GM21786 (cell line): ENCODE measurements around the gene STXBP4.
A peak's percentile ranks its signal among the peaks of the same experiment; 100 is the strongest.
"Not testable (repeated sequence)": the region's sequence is repeated elsewhere in the genome, so short reads cannot be mapped to it uniquely, and the experiment has no call there.

Experiments
- ATAC-seq: cut with Tn5 transposase; IDR thresholded peaks from one replicate; pipeline ENCODE4 v1.9.1; 2021; ENCODE audit not compliant: unreplicated experiment

Gene STXBP4

DNA sequence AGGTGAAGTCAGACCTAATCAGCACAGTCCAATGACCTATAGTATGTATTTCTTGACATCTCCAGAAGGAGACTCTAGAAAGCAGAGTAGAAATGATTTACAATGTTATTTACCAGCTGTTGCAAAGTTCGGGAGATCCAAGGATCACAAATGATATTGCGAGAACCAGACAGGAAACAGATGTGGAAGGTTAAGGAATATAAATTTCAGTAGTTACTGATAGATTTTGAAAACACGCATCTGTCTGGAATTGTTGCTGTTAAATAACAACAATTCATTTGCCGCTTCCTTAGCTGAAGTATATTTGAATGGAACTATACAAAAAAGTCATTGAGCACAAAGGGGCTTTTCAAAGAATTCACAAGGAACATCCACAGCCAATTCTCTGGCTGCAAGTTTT lies 72.0 kb downstream of the STXBP4 start:
- ATAC-seq, result no peak

DNA sequence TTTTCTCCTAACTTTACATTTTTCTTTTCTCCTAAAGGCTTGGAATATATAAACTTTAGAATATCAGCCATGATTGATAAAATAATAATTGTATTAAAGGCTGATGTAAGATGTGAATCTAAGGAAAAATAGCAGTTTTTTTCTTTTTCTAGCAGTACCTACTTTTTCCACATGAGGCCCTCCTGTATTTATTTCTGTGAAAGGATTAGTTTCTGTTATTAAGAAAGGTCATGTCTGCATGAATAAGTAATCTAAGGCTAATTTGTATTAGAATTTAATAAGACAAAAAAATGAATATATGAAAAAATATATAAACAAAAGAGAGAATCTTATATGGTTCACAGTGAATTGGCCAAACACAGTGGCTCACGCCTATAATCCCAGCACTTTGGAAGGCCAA lies 85.3 kb downstream of the STXBP4 start:
- ATAC-seq, result no peak

DNA sequence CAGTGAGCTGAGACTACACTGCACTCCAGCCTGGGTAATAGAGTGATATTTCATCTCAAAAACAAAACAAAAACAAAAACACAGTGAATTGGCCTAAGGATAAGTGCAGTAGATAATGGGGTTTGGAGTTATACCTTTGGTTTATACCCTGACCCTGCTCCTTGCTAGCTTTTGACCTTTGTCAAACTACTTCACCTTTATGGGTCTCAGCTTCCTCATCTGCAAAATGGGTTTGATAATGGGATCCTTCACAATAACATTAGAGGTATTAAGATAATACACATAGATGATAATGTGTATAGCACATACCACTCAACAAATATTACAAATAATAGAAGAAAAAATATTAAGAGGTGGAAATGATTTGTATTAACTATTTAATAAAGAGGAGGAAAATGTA lies 85.9 kb downstream of the STXBP4 start:
- no peak for ATAC-seq

DNA sequence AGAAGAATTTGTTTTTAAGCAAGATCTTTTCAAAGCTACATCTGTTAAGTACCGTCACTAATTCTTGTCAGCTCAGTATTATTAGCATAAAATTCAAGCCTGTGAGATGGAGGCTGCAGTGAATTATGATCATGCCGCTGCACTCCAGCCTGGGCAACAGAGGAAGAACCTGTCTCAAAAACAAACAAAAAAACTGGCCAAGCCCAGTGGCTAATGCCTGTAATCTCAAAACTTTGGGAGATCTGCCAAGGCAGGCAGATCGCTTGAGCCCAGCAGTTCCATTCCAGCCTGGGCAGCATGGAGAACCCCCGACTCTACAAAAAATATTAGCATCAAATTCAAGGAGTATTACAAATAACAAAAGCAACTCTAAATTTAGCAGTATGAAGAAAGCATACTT lies 88.0 kb downstream of the STXBP4 start:
- ATAC-seq, result no peak

DNA sequence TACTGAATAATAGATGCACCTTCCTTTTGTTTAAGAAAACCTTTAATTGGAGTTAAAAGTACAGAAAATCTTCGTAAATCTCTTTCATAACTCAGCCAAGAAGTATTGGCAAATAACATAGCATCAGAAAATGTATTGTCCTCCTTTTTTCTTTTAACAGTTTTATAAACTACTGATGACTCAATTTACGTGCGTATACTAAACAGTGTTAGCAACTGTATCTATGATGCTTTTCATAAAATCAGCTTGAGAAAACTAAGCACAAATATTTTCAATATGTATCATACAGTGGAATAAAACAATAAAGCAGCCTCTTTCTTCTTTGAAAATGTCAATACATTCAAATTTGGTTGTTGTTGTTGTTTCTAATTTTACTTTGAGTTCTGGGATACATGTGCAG lies 88.6 kb downstream of the STXBP4 start:
- ATAC-seq, result no peak

DNA sequence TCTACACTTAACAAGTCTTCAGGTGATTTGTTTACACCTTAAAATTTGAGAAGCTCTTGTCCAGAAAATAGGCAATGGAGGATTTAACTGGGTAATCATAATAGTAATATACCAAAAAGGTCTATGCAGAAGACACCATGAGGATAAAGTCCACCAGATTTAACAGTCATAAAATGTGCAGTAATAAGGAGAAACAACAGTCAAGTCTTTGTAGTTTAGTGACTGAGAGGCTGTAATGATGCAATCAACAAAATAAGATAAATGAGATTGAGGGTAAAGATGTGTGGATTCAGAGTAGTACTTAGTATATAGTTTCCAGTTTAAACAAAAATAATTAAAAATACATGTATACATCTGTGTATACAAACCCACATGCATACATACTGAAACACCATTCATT lies 91.2 kb downstream of the STXBP4 start:
- ATAC-seq, result no peak

DNA sequence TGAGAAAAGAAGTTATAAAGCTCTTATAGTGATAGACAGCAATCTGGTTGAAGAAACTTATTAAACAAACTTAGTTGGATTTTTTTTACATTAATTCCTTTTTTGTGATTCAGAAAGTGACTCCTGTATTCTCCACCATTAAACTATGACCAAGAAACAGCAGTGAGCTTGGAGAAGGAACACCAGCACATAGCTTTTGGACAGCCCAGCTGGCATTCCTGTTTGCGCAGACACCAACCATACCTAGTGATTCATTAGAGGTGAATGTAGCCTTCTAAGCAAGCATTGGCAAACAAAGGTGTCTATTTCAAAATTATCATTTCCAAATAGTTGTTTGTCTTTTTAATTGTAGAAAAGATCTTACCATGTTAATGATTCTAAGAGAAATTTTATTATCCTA lies 94.4 kb downstream of the STXBP4 start:
- no peak for ATAC-seq

DNA sequence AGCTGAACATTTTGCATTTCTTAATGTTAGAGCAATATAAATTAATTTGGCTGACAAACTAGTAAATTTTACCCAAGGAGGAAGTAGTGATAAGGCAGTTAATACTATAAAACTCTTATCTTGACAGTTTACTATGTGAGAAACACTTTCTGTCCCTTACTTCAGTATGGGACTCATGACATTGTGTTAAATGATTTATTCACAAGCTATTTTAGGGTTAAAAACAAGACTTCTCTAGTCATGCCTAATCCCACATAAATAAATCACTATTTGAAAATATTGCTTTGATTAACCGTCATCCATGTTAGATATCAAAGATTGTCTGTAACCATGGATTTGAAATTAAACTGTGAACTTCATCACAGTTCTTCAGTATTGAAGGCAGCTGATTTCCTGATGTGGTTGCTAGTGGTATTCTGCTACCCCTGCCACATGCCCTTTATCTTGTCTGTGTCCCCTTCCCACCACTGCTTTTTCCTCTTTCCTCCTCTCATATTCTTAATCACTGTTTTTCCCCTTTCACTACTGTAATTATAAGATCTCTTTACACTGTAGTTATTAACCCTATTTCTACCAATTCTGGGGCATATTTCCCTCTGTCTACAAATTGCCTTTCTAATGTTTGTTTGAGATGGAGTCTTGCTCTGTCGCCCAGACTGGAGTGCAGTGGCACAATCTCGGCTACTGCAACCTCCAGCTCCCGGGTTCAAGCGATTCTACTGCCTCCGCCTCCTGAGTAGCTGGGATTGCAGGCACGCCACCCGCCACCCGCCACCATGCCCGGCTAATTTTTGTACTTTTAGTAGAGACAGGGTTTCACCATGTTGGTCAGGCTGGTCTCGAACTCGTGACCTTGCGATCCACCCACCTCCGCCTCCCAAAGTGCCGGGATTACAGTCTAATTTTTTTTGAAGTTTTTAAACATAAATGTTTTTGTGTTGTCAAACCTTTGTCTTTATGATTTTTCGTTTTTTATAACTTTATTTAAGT lies 95.6 kb downstream of the STXBP4 start:
- ATAC-seq, result no peak

DNA sequence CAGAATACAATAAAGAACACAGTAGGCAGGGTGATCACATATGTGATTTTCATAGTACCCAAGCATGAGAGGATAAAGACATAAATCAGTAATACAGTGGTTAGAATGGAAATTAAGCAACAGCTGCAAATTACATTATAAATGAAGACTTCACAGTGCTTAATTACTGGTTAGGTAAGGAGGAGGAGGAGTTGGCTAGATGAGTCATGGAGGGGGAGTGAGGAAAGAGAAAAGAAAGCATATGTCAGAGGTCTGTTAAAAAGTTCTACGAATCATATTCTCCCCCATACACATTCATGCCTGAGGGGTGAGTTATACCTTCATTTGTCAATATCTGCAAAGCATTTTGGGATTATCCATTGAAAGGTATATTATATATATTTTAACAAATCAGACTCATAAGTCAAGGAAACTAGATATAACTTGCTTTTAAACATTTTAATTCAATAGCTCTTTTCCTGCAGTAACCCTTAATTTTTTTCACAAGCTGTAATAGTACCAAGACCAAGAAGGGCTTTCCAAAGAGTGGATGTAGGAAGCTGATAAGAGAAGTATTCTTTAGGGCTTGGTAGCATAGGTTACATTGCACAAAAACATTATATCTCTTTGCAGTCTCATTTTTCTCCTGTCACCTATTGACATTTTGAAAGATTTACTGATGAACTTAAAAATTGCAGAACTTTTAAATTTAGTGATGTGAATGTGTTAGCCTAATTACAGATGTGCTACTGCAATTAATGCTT lies 99.3 kb downstream of the STXBP4 start:
- ATAC-seq, result no peak

DNA sequence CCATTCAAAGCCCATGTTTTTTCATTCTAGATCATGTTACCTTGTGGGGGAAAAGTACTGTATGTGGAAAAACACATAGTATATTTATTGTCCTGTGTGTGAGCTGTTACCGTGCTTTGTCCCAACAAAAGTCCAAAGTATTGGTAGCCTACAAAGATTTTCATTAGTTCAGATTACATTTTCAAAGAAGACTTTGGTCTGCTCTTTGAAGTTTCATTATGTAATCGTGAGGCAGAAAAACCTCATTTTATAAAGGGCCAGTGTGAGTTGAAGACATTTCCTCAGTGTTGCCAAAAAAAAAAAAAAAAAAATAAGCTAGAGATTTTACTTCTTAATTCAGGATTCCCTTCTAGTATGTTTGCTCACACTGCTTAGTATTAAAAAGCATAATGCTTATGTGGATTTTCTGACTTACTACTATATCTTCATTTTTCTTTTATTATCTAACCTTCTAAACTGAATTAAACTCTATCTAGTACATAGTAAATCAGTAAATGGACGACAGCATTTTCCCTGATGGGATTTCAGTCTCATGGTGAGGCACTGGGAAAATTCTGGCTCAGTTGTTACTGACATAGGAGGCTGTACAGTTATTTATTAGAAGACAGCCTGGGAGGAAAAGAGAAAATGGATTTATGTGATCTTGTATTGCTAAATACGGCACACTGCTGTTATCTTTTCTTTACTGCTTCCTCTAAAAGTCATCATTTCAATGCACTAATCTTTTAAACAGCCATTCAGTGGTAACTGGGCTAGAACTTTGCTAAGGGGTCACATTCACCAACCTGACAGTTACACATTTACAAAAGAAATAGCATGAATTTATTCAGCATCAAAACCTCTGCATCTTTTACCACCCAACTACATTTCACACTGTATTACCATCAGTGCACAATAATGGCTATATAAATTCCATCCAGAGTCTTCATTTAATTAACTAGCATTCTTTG lies 100.6 kb downstream of the STXBP4 start:
- no peak for ATAC-seq

DNA sequence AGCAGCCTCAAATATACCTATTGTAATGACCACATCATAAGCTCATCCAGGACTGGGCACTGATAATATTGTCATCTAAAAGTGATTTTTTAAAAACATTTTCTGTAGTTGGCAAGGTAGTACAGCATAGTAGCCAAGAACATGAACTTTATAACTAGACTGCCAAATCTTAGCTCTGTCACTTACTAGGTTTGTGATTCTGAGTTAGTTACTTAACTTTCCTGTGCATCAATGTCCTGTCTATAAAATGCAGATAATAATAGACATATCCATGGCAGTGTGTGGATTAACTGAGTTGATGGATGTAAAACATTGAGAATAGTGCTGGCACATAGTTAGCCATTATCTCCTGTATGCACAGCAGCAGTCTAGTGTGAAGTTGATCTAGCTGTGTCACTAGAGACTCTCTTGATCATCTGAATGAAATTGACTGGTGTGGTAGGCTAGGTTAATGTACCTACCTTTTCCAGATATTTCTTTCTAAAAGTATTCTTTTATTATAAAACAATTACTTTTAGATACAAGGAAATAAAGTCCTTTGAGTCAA lies 101.5 kb downstream of the STXBP4 start:
- no peak for ATAC-seq

DNA sequence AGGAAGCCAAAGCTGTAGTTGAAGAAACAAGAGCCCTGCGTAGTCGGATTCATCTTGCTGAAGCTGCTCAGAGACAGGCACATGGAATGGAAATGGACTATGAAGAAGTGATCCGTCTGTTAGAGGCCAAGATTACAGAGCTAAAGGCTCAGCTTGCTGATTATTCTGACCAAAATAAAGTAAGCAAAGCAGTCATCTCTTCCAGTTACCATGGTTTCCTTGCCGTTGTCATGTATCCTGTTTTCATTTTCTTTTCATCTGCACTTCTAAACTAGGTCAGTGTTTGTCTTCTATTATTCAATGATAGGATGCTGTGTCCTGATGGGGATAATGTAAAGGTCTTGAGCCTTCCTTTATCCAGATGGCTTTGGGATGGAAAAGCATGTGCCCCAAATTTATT lies 104.3 kb downstream of the STXBP4 start:
- ATAC-seq, result no peak

DNA sequence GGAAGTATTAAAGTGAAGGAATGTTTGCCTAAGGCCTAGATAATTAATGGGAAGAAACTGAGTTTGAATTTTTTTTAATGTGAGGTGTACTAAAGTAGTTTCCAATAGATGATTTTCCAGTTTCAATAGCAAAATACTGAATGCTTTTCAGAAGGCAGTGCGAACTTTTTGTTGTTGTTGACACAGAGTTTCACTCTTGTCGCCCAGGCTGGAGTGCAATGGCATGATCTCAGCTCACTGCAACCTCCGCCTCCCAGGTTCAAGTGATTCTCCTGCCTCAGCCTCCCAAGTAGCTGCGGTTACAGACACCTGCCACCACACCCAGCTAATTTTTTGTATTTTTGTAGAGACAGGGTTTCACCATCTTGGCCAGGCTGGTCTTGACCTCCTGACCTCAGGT lies 104.9 kb downstream of the STXBP4 start:
- ATAC-seq, result not testable (repeated sequence)

DNA sequence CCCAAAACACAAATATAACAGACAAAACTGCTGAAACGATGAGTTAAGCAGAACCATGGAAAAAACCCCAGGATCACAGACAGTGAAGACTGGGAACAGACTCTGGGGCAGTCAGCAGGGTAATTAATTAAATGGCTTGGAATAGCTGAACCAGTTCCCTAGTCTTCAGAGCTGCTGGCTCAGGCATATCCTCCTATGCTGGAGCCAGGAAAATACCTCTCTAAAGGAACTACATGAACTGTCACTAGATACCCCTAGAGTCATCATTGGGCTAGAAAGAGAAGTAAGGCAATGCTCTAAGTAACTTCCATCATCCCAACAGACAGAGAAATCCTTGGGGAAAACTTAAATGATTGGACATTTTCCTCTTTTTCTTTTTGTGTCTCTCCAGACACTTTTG lies 113.0 kb downstream of the STXBP4 start:
- no peak for ATAC-seq

DNA sequence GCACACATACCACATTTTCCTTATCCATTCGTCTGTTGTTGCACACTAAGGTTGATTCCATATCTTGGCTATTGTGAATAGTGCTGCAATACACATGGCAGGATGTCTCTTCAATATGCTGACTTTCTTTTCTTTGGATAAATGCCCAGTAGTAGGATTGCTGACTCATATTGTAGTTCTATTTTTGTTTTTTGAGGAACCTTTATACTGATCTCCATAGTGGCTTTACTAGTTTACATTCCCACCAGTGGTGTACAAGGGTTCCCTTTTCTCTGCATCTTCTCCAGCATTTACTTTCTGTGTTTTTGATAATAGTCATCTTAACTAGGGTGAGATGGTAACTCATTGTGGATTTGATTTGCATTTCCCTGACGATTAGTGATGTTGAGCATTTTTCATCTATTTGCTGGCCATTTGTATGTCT lies 118.1 kb downstream of the STXBP4 start:
- ATAC-seq, result no peak

DNA sequence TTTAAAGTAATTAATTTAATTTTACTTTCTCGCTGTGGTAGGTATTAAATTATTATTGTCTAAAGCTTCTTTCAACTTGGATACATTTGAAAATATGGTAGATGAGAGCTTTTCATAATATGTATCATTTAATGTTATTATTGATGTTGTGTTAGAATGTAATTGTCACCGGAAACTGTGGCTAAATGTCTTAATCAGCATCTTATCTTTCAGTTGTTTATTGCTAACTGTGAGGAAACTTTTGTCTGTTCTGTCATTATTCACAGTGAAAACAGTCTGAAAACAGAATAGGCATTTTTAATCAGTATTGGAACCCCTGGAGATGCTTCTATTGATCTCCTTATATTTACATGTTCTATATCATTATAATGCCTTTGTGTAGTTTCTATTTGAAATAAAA lies 120.7 kb downstream of the STXBP4 start:
- no peak for ATAC-seq

DNA sequence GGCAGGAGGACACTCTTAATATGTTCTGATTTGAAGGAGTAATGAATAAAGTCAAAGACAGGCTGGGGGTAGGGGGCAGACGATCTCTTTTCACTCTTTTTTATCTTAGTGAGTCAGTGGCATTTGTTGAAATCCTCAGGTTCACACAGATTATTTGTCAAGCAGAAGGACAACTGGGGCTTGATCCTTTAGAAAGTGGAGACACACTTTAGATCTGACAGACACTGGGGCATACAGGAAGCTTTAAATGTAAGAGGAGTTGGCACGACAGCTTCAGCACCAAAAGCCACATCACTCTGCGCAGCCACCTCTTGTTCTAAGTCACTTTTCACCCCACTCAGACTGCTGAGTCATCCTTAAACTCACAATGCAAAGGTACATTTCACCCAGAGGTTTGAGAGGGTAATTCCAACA lies 121.5 kb downstream of the STXBP4 start:
- ATAC-seq, result peak; percentile 97

DNA sequence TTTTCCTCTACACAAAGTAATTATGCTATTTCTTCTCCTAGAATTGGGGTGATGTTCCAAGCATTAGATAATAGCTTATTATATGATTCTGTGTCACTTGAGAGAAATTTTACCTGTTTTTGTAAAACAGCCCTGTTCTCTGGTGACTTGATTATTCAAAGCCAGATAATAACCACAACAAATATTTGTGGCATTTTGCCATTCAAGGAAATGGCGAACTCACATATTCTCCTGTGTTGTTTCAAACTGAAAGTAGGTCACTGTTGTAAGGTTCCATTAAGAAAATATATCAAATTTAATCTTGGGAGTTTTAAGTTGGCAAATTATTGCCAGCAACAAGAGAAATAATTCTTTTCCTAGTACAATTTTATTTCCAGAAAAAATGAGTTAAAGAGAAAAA lies 124.8 kb downstream of the STXBP4 start:
- no peak for ATAC-seq

DNA sequence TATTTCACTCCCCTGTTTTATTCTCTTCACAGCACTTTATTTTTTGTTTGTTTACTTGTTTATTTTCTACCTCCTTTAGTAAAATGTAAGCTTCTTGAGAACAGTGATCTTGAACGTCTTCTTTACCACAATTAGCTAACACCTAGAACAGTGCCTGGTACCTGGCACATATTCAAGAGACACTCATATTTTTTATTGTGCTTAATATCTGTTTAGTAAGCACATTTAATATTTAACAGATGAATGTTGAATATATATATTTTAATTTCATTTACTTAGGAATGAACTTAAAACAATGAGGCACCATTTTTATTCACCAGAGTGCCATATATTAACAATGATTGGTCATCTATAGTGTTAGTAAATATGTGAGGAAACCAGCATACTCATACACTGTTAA lies 130.2 kb downstream of the STXBP4 start:
- no peak for ATAC-seq

DNA sequence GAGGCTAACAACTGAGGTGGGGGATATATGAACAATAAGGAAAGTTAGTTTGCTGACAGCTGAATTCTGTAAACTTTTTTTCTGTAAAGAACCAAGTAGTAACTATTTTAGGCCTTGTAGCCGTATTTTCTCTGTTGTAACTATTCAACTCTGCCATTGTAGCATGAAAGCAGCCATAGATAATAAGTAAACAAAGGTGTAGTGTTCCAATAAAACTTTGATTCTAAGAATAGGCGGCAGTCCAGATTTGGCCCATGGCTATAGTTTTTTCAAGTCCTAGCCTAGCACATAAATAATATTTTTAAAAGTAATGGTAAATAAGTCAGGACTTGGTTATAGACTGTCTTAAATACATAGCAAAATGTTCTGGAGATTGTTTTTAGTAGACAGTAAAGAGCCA lies 142.0 kb downstream of the STXBP4 start:
- ATAC-seq, result no peak

DNA sequence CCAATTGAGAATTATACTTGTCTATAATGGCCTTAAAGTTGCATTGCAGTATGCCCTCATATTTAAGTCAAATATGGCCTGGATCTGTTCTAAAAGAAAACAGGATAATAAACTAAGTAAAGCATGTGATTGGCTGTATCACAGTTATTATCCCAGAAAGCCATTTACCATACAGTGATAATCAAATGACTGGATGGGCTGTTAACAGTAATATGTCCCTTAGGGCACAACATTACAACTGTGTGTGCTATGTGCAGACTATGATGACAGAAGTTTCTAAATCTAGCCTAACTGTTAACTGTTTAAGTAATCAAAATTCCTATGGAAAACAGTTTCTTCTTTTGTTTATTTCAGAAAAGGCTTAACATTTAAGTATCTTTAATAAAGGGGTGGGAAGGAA lies 145.7 kb downstream of the STXBP4 start:
- no peak for ATAC-seq
